ENCODE measurements around the gene NRIP2. TPM values are rescaled to one million over a fixed set of nuclear protein-coding genes. Genes with fewer than 3 reads are reported as not detected.
A peak's percentile ranks its signal among the peaks of the same experiment; 100 is the strongest.

Gene NRIP2
- total and polyA plus RNA-seq, 5 donors from 2014 or later, result 0.77 to 1.2 (median 1.0) TPM; not detected in 1

- H3K27ac Mint-ChIP-seq, result no peak overlapping the region
- no peaks in the 10 kb centered on the region for H3K4me1 ChIP-seq (ENCODE audit: control insufficient read depth, insufficient read depth, low read length, poor library complexity, severe bottlenecking)
- no peaks in the 10 kb centered on the region for H3K9me3 ChIP-seq (ENCODE audit: control insufficient read depth in 2 of 2, low read length in 2 of 2)
- peaks cover 27% of the 10 kb centered on the region for H3K36me3 ChIP-seq (ENCODE audit: control insufficient read depth, insufficient read depth, low read length)
- no peaks in the 10 kb centered on the region for H3K27me3 ChIP-seq (ENCODE audit: control insufficient read depth, insufficient read depth, low read length)
- H3K4me1 Mint-ChIP-seq, result peaks cover 0 to 7% (median 0%) of the 10 kb centered on the region in 4 donors
- ATAC-seq (ENCODE audit: low read depth in 2 of 2) (no peak), DNase-seq (no peak)
- no peaks in the 10 kb centered on the region for H3K9me3 Mint-ChIP-seq
- H3K4me3 ChIP-seq (ENCODE audit: low read depth, low read length), result no peak overlapping the region
- no peaks in the 10 kb centered on the region for H3K27me3 Mint-ChIP-seq
- H3K36me3 Mint-ChIP-seq, result peaks cover 21% of the 10 kb centered on the region
- no peak overlapping the region for H3K4me3 Mint-ChIP-seq
- no peak overlapping the region for H3K27ac ChIP-seq (ENCODE audit: insufficient read depth, low read length, poor library complexity, severe bottlenecking)
Measured at GRCh38 chr12:2841056-2841650, 6.3 kb upstream of the NRIP2 start.

GRCh38 chr12:2836574-2836973 is 1.7 kb upstream of the NRIP2 start:
- ATAC-seq (ENCODE audit: low read depth in 2 of 2) (no peak), DNase-seq (no peak)
- Mint-ChIP-seq H3K27me3 (no peaks in the 10 kb centered on the region), H3K4me1 (peaks cover 0 to 12% (median 7%) of the 10 kb centered on the region in 4 donors), H3K9me3 (no peaks in the 10 kb centered on the region), H3K36me3 (peaks cover 18% of the 10 kb centered on the region), H3K4me3 (no peak overlapping the region), H3K27ac (no peak overlapping the region)
- H3K9me3 ChIP-seq (ENCODE audit: control insufficient read depth in 2 of 2, low read length in 2 of 2), result no peaks in the 10 kb centered on the region
- peaks cover 14% of the 10 kb centered on the region for H3K36me3 ChIP-seq (ENCODE audit: control insufficient read depth, insufficient read depth, low read length)
- no peak overlapping the region for H3K4me3 ChIP-seq (ENCODE audit: low read depth, low read length)
- H3K27me3 ChIP-seq (ENCODE audit: control insufficient read depth, insufficient read depth, low read length), result no peaks in the 10 kb centered on the region
- H3K4me1 ChIP-seq (ENCODE audit: control insufficient read depth, insufficient read depth, low read length, poor library complexity, severe bottlenecking), result no peaks in the 10 kb centered on the region
- no peak overlapping the region for H3K27ac ChIP-seq (ENCODE audit: insufficient read depth, low read length, poor library complexity, severe bottlenecking)

- Histone ChIP-seq H3K27me3 (ENCODE audit: control insufficient read depth, insufficient read depth, low read length) (no peaks in the 10 kb centered on the region), H3K4me1 (ENCODE audit: control insufficient read depth, insufficient read depth, low read length, poor library complexity, severe bottlenecking) (no peaks in the 10 kb centered on the region), H3K9me3 (ENCODE audit: control insufficient read depth in 2 of 2, low read length in 2 of 2) (no peaks in the 10 kb centered on the region), H3K36me3 (ENCODE audit: control insufficient read depth, insufficient read depth, low read length) (peaks cover 14% of the 10 kb centered on the region), H3K4me3 (ENCODE audit: low read depth, low read length) (no peak overlapping the region), H3K27ac (ENCODE audit: insufficient read depth, low read length, poor library complexity, severe bottlenecking) (no peak overlapping the region)
- Mint-ChIP-seq H3K9me3 (no peaks in the 10 kb centered on the region), H3K4me1 (peaks cover 0 to 12% (median 7%) of the 10 kb centered on the region in 4 donors), H3K36me3 (peaks cover 21% of the 10 kb centered on the region), H3K4me3 (no peak overlapping the region), H3K27ac (peak overlapping the region in 1 of 3 donors; percentile 11), H3K27me3 (no peaks in the 10 kb centered on the region)
- no peak for ATAC-seq (ENCODE audit: low read depth in 2 of 2)
- no peak for DNase-seq
Measured at GRCh38 chr12:2835691-2836403, 1.0 kb upstream of the NRIP2 start.

GRCh38 chr12:2833810-2834209 is 1.0 kb downstream of the NRIP2 start:
- Mint-ChIP-seq H3K4me3 (no peak overlapping the region), H3K27me3 (no peaks in the 10 kb centered on the region), H3K27ac (peak overlapping the region in 1 of 3 donors; percentile 9), H3K4me1 (peaks cover 4 to 12% (median 7%) of the 10 kb centered on the region in 4 donors), H3K9me3 (no peaks in the 10 kb centered on the region), H3K36me3 (peaks cover 21% of the 10 kb centered on the region)
- DNase-seq, result no peak
- no peaks in the 10 kb centered on the region for H3K9me3 ChIP-seq (ENCODE audit: control insufficient read depth in 2 of 2, low read length in 2 of 2)
- no peaks in the 10 kb centered on the region for H3K4me1 ChIP-seq (ENCODE audit: control insufficient read depth, insufficient read depth, low read length, poor library complexity, severe bottlenecking)
- peaks cover 8% of the 10 kb centered on the region for H3K36me3 ChIP-seq (ENCODE audit: control insufficient read depth, insufficient read depth, low read length)
- no peak overlapping the region for H3K27ac ChIP-seq (ENCODE audit: insufficient read depth, low read length, poor library complexity, severe bottlenecking)
- ATAC-seq (ENCODE audit: low read depth in 2 of 2), result no peak
- no peak overlapping the region for H3K4me3 ChIP-seq (ENCODE audit: low read depth, low read length)
- H3K27me3 ChIP-seq (ENCODE audit: control insufficient read depth, insufficient read depth, low read length), result no peaks in the 10 kb centered on the region

GRCh38 chr12:2833327-2833726 is 1.5 kb downstream of the NRIP2 start:
- H3K9me3 Mint-ChIP-seq, result no peaks in the 10 kb centered on the region
- H3K27me3 ChIP-seq (ENCODE audit: control insufficient read depth, insufficient read depth, low read length), result no peaks in the 10 kb centered on the region
- ATAC-seq (ENCODE audit: low read depth in 2 of 2), result no peak

GRCh38 chr12:2832550-2833127 is 2.2 kb downstream of the NRIP2 start:
- Mint-ChIP-seq H3K9me3 (no peaks in the 10 kb centered on the region), H3K4me1 (peaks cover 5 to 12% (median 7%) of the 10 kb centered on the region in 4 donors), H3K27ac (peak overlapping the region in 2 of 3 donors; percentile 43 to 66), H3K36me3 (peaks cover 27% of the 10 kb centered on the region), H3K4me3 (no peak overlapping the region), H3K27me3 (no peaks in the 10 kb centered on the region)
- Histone ChIP-seq H3K27me3 (ENCODE audit: control insufficient read depth, insufficient read depth, low read length) (no peaks in the 10 kb centered on the region), H3K9me3 (ENCODE audit: control insufficient read depth in 2 of 2, low read length in 2 of 2) (no peaks in the 10 kb centered on the region), H3K4me1 (ENCODE audit: control insufficient read depth, insufficient read depth, low read length, poor library complexity, severe bottlenecking) (no peaks in the 10 kb centered on the region), H3K36me3 (ENCODE audit: control insufficient read depth, insufficient read depth, low read length) (peaks cover 12% of the 10 kb centered on the region), H3K27ac (ENCODE audit: insufficient read depth, low read length, poor library complexity, severe bottlenecking) (no peak overlapping the region), H3K4me3 (ENCODE audit: low read depth, low read length) (no peak overlapping the region)
- ATAC-seq (ENCODE audit: low read depth in 2 of 2) (no peak), DNase-seq (no peak)

More at GRCh38 chr12:2833327-2833726, 1.5 kb downstream of the NRIP2 start:
- no peak for DNase-seq
- Mint-ChIP-seq H3K4me1 (peaks cover 5 to 12% (median 7%) of the 10 kb centered on the region in 4 donors), H3K27ac (no peak overlapping the region), H3K4me3 (no peak overlapping the region), H3K36me3 (peaks cover 23% of the 10 kb centered on the region), H3K27me3 (no peaks in the 10 kb centered on the region)
- Histone ChIP-seq H3K27ac (ENCODE audit: insufficient read depth, low read length, poor library complexity, severe bottlenecking) (no peak overlapping the region), H3K36me3 (ENCODE audit: control insufficient read depth, insufficient read depth, low read length) (peaks cover 8% of the 10 kb centered on the region), H3K4me3 (ENCODE audit: low read depth, low read length) (no peak overlapping the region), H3K4me1 (ENCODE audit: control insufficient read depth, insufficient read depth, low read length, poor library complexity, severe bottlenecking) (no peaks in the 10 kb centered on the region), H3K9me3 (ENCODE audit: control insufficient read depth in 2 of 2, low read length in 2 of 2) (no peaks in the 10 kb centered on the region)

GRCh38 chr12:2829275-2829674 is 5.6 kb downstream of the NRIP2 start:
- Mint-ChIP-seq H3K9me3 (no peaks in the 10 kb centered on the region), H3K27me3 (no peaks in the 10 kb centered on the region), H3K27ac (no peak overlapping the region), H3K4me3 (no peak overlapping the region), H3K4me1 (peaks cover 0 to 10% (median 3%) of the 10 kb centered on the region in 4 donors), H3K36me3 (peaks cover 45% of the 10 kb centered on the region)
- ATAC-seq (ENCODE audit: low read depth in 2 of 2), result no peak
- no peaks in the 10 kb centered on the region for H3K27me3 ChIP-seq (ENCODE audit: control insufficient read depth, insufficient read depth, low read length)
- H3K36me3 ChIP-seq (ENCODE audit: control insufficient read depth, insufficient read depth, low read length), result peaks cover 45% of the 10 kb centered on the region
- DNase-seq, result no peak
- H3K4me1 ChIP-seq (ENCODE audit: control insufficient read depth, insufficient read depth, low read length, poor library complexity, severe bottlenecking), result no peaks in the 10 kb centered on the region
- H3K9me3 ChIP-seq (ENCODE audit: control insufficient read depth in 2 of 2, low read length in 2 of 2), result no peaks in the 10 kb centered on the region
- no peak overlapping the region for H3K27ac ChIP-seq (ENCODE audit: insufficient read depth, low read length, poor library complexity, severe bottlenecking)
- H3K4me3 ChIP-seq (ENCODE audit: low read depth, low read length), result no peak overlapping the region
